Activated naive CD8-positive, alpha-beta T cell treated with anti-CD3 and anti-CD28 coated beads for 36 hours (primary cell): ENCODE measurements around the gene ALDH3A1. TPM values are rescaled to one million over a fixed set of nuclear protein-coding genes. Genes with fewer than 3 reads are reported as not detected.

Experiments used
- DNase-seq: peaks from one replicate; pipeline ENCODE4 v3.0.0; 2021
- H3K27ac Mint-ChIP-seq: one replicate; pipeline ENCODE4 v1.8.0; 2022; ENCODE audit warnings: mild to moderate bottlenecking, moderate library complexity, mixed read lengths
- H3K27me3 Mint-ChIP-seq: one replicate; pipeline ENCODE4 v1.8.0; 2022; ENCODE audit warnings: mild to moderate bottlenecking, mixed read lengths
- H3K36me3 Mint-ChIP-seq: one replicate; pipeline ENCODE4 v1.8.0; 2021; ENCODE audit warnings: mild to moderate bottlenecking, mixed read lengths
- H3K4me1 Mint-ChIP-seq: one replicate; pipeline ENCODE4 v1.8.0; 2021; ENCODE audit warnings: mixed read lengths
- H3K4me3 Mint-ChIP-seq: one replicate; pipeline ENCODE4 v1.8.0; 2022; ENCODE audit warnings: mild to moderate bottlenecking, moderate library complexity, mixed read lengths
- H3K9me3 Mint-ChIP-seq: one replicate; pipeline ENCODE4 v1.8.0; 2022; ENCODE audit warnings: mixed read lengths
- total RNA-seq, 2 experiments: library from RNA; stranded (reverse); gene quantifications; one replicate each; pipeline ENCODE4 v1.2.3, GENCODE V29; 2021

The ALDH3A1 gene
- under 1 TPM; 0.34 to 0.47 TPM for total RNA-seq

GRCh38 chr17:19747829-19748806, at the start of gene ALDH3A1:
Gene ALDH3A1, minus strand, starts transcription at chr17:19748298. Its CDS starts 3,169 bp downstream, at chr17:19745129.
- H3K36me3 Mint-ChIP-seq: no peaks in the 10 kb centered on the region
- H3K27me3 Mint-ChIP-seq: no peaks in the 10 kb centered on the region
- no peak within 1 kb of the TSS for H3K4me3 Mint-ChIP-seq
- peaks cover 6% of the 10 kb centered on the region for H3K4me1 Mint-ChIP-seq
- H3K27ac Mint-ChIP-seq: no peak within 1 kb of the TSS
- no peaks in the 10 kb centered on the region for H3K9me3 Mint-ChIP-seq
- DNase-seq: no peak

- Mint-ChIP-seq H3K36me3 (peaks cover 69% of the 10 kb centered on the region), H3K27ac (no peak overlapping the region), H3K4me1 (peaks cover 5% of the 10 kb centered on the region), H3K27me3 (no peaks in the 10 kb centered on the region), H3K4me3 (no peak overlapping the region), H3K9me3 (peaks cover 8% of the 10 kb centered on the region)
- no peak for DNase-seq
These were observed 48.4 kb upstream of the ALDH3A1 start for GRCh38 chr17:19796457-19796856.

DNA sequence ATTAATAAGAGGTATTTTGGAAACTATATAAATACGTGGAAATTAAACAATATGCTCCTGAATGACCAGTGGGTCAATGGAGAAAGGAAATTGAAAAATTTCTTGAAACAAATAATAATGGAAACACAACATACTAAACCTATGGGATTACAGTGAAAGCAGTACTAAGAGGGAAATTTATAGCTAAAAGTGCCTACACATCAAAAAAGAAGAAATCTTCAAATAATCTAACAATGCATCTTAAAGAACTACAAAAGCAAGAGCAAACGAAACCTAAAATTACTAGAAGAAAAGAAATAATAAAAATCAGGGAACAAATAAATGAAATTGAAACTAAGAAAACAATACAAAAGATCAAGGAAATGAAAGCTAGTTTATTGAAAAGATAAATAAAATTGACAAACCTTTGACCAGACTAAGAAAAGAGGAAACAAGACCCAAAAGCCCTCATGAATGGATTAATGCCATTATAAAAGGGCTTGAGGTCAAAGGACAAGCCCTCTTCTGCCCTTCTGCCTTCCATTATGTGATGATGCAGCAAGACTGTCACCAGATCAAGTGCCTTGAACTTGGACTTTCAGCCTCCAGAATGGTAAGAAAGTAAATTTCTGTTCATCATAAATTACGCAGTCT, 43.9 kb upstream of the ALDH3A1 start:
- H3K9me3 Mint-ChIP-seq: peaks cover 7% of the 10 kb centered on the region
- peaks cover 60% of the 10 kb centered on the region for H3K36me3 Mint-ChIP-seq
- H3K27me3 Mint-ChIP-seq: no peaks in the 10 kb centered on the region
- DNase-seq: no peak
- H3K27ac Mint-ChIP-seq: no peak overlapping the region
- no peak overlapping the region for H3K4me3 Mint-ChIP-seq
- no peaks in the 10 kb centered on the region for H3K4me1 Mint-ChIP-seq

GRCh38 chr17:19787733-19788357, 39.7 kb upstream of the ALDH3A1 start:
- Mint-ChIP-seq H3K4me3 (no peak overlapping the region), H3K36me3 (peaks cover 19% of the 10 kb centered on the region), H3K27ac (no peak overlapping the region), H3K9me3 (no peaks in the 10 kb centered on the region), H3K4me1 (no peaks in the 10 kb centered on the region), H3K27me3 (no peaks in the 10 kb centered on the region)
- DNase-seq: no peak

- H3K4me3 Mint-ChIP-seq: no peak overlapping the region
- H3K27me3 Mint-ChIP-seq: no peaks in the 10 kb centered on the region
- no peak for DNase-seq
- peaks cover 12% of the 10 kb centered on the region for H3K36me3 Mint-ChIP-seq
- H3K4me1 Mint-ChIP-seq: no peaks in the 10 kb centered on the region
- no peaks in the 10 kb centered on the region for H3K9me3 Mint-ChIP-seq
- no peak overlapping the region for H3K27ac Mint-ChIP-seq
These were observed 37.8 kb upstream of the ALDH3A1 start for GRCh38 chr17:19785854-19786253.

DNA sequence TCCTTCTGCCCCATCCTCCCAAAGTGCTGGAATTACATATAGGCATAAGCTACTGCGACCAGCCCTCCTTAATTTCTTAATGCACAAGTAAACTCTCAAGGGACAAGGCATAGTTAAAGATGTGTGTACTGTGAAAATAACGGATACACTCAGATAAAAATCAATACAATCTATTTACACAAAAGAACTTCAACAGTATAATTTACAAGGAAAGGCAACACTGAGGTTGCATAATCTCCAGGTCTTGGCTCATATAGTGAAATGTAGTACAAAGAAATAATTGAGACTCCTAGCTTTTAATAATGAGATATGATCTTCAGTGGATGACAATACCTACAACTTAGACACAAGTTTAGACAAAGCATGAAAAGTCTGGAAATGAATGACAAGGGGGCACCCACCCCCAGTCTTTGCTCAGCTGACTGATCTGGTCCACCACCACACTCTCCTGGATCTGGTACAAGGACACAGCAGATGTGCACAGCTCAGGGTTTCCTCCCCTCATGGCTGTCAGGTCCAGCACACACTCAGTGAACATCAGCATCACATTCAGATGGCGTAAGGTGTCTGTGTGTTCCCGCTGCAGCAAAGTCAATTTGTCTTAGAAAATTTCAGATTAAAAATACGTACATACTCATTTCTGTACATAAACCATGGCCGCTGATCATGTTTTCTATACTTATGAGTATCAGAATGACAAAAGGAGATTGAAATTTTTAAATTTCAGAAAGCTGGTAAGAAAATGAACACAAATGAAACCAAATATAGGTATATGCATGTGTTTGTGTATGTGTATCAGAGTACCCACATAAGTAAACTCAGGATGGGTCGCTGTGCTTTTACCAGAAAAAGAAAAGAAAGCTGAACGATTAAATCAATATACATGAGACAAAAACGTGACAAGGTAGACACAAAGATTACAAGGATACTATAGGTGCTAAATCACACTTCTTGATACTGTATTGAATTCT, 33.7 kb upstream of the ALDH3A1 start:
- no peak overlapping the region for H3K4me3 Mint-ChIP-seq
- no peaks in the 10 kb centered on the region for H3K4me1 Mint-ChIP-seq
- no peak for DNase-seq
- H3K27ac Mint-ChIP-seq: no peak overlapping the region
- no peaks in the 10 kb centered on the region for H3K9me3 Mint-ChIP-seq
- H3K27me3 Mint-ChIP-seq: no peaks in the 10 kb centered on the region
- H3K36me3 Mint-ChIP-seq: peaks cover 7% of the 10 kb centered on the region

GRCh38 chr17:19780846-19781245, 32.7 kb upstream of the ALDH3A1 start:
- H3K36me3 Mint-ChIP-seq: peaks cover 7% of the 10 kb centered on the region
- no peak for DNase-seq
- H3K27me3 Mint-ChIP-seq: no peaks in the 10 kb centered on the region
- H3K9me3 Mint-ChIP-seq: no peaks in the 10 kb centered on the region
- no peak overlapping the region for H3K4me3 Mint-ChIP-seq
- no peak overlapping the region for H3K27ac Mint-ChIP-seq
- H3K4me1 Mint-ChIP-seq: no peaks in the 10 kb centered on the region

DNA sequence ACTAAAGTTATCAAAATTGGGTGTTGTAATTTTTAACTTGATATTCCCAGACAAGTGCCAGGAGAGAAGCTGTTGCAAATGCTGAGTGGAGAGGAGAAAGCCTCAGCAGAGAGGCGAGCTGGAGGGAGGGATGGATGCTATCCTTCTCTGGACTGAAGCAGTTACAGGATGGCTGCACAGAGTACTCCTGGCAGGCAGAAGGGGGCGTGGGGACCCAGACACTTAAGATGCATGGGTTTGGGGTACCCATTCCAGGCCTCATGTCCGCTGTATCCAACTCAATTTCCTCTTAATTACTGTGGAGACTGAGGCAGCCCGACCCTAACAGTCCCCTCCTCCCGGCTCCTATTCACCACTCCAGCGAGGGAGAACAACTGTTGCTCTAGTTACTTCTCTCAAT, 25.4 kb upstream of the ALDH3A1 start:
- DNase-seq: no peak
- Mint-ChIP-seq H3K9me3 (no peaks in the 10 kb centered on the region), H3K36me3 (peaks cover 2% of the 10 kb centered on the region), H3K4me1 (peaks cover 40% of the 10 kb centered on the region), H3K4me3 (no peak overlapping the region), H3K27me3 (no peaks in the 10 kb centered on the region), H3K27ac (no peak overlapping the region)

DNA sequence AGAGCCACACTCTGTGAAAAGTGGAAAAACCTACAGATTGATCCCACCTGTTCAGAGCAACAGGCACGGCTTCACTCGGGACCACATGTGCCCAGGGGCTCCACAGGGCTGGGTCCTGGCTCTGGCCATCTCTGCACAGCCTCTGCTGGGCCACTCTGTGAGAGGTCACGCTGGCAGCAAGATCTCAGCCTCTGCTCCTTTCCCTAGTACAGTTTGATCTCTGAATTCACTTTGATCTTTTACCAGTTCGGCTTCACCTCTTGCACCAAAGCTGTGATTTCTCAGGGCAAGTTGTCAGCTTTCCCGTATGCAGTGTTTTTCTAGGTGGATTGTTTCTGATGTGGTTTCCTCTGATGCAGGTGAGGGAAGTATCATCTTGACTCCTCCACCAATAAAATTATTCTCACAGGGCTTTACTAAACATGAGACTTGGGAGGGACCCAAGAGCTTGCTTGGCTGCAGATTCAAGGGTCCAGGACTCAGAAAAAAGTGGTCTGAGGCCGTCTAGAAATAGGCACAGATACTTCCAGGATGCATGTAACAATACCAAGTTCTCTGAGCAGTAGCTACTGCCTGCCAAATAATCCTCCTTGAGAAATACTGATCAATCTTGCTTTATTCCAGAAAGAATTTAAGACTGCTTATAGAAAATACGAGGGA, 24.0 kb upstream of the ALDH3A1 start:
- peaks cover 48% of the 10 kb centered on the region for H3K4me1 Mint-ChIP-seq

DNA sequence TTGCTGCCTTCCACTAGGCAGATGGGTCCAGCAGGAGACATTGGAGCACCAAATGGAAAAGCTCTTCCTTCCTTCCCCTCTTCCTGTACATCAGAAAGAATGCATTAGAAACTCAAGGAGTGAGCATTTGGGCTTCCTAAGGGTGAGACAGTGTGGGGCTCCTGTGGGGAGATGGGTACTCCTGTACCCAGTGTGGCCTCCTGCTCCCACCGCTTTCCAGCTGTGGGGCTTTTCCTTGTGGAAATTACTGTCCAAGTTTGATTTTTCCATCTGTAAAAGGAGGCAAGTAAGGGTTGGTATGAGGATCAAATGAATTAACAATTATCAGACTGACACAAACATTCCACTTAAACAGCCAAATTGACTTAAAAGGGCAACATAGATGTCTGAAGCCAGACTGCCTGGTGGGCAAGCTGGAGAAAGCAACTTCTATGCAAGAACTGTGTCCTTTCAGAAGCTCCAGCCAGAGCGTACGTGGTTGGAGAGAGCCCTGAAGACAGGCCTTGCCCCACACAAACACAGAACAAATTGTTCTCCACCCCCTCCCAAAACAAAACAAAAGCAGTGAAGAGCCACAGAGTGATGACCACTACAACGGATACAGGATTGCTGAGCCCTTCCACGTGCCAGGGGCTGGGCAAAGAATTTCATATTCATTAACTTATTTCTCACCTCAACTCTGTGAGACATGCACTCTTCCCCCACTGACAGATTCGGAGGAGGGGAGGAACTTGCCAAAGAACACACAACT, 23.1 kb upstream of the ALDH3A1 start:
- Mint-ChIP-seq H3K27ac (no peak overlapping the region), H3K27me3 (no peaks in the 10 kb centered on the region), H3K4me3 (no peak overlapping the region), H3K9me3 (no peaks in the 10 kb centered on the region), H3K36me3 (no peaks in the 10 kb centered on the region), H3K4me1 (peaks cover 53% of the 10 kb centered on the region)
- DNase-seq: no peak

More for the DNA sequence above, 24.0 kb upstream of the ALDH3A1 start:
- no peaks in the 10 kb centered on the region for H3K9me3 Mint-ChIP-seq
- DNase-seq: no peak
- H3K36me3 Mint-ChIP-seq: no peaks in the 10 kb centered on the region
- H3K4me3 Mint-ChIP-seq: no peak overlapping the region
- no peak overlapping the region for H3K27ac Mint-ChIP-seq
- no peaks in the 10 kb centered on the region for H3K27me3 Mint-ChIP-seq

DNA sequence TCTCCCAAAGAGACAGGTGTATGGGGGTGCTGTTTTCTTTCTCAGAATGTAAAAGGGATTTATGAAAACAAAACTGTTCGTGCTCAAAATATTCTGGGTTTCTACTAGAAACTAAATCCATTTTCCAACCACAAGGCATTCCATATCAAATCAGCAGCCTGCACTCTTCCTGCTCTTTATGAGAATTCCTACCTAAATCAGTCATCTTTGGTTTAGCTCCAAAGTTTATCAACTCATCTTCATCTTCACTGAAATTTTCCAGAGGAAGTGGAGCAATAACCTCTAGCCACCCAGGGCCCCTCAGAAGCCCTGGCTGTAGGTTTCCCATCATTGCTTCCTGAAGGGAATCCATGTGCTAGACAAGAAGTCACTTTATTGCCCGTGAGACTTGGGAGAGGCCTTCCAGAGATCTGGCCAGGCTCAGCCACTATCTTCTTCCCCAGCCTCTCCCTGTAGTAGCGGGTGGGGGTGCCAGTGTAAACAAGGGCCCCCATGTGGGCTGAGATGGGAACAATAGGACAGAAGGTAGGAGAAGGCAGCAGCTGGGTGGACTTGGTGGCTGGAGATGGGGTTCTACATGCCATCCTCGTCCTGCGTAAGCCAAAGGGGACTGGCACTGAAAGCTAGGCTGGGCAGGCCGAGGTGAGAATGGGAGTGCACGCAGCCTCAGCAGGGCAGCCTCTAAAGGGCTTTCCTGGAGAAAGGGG, 22.0 kb upstream of the ALDH3A1 start:
- no peaks in the 10 kb centered on the region for H3K9me3 Mint-ChIP-seq
- H3K4me3 Mint-ChIP-seq: no peak overlapping the region
- H3K27ac Mint-ChIP-seq: no peak overlapping the region
- no peaks in the 10 kb centered on the region for H3K36me3 Mint-ChIP-seq
- peaks cover 49% of the 10 kb centered on the region for H3K4me1 Mint-ChIP-seq
- no peaks in the 10 kb centered on the region for H3K27me3 Mint-ChIP-seq
- DNase-seq: no peak

- Mint-ChIP-seq H3K27ac (no peak overlapping the region), H3K9me3 (no peaks in the 10 kb centered on the region), H3K36me3 (no peaks in the 10 kb centered on the region), H3K4me1 (peaks cover 47% of the 10 kb centered on the region), H3K4me3 (no peak overlapping the region), H3K27me3 (peaks cover 3% of the 10 kb centered on the region)
- DNase-seq: no peak
These were observed 20.1 kb upstream of the ALDH3A1 start for GRCh38 chr17:19768046-19768782.
